ENCODE measurements around the gene LYPD3.

Gene LYPD3

GRCh38 chr19:43460362-43461016, 4.9 kb downstream of the LYPD3 start:
- no peaks in the 10 kb centered on the region for H3K9me3 ChIP-seq (ENCODE audit: severe bottlenecking)
- no peak overlapping the region for H3K4me3 ChIP-seq (ENCODE audit: low read depth, low read length)
- no peak for TF ChIP-seq CTCF (IDR thresholded peaks at IDR 0.05; ENCODE audit: low read depth, low read length)
- H3K27ac ChIP-seq, result no peak overlapping the region
- no peaks in the 10 kb centered on the region for H3K36me3 ChIP-seq
- no peaks in the 10 kb centered on the region for H3K27me3 ChIP-seq (ENCODE audit: insufficient read depth, low read depth, severe bottlenecking)
- no peak for DNase-seq

DNA sequence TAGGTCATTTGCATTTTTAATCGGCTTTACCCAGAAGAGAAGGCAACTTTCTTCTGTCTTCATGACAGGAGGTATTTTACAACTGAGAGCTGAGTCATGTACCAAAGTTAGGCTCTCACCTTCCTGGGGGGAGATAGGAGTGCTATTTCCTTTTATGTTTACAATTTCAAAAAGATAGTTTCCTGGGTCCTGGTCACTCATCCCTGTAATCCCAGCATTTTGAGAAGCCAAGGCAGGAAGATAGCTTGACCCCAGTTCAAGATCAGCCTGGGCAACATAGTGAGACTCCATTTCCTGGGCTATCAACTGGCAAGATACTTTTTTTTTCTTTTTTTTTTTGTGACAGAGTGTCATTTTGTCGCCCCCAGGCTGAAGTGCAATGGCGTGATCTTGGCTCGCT, 7.6 kb downstream of the LYPD3 start:
- H3K36me3 ChIP-seq, result no peaks in the 10 kb centered on the region
- no peaks in the 10 kb centered on the region for H3K9me3 ChIP-seq (ENCODE audit: severe bottlenecking)
- H3K27me3 ChIP-seq (ENCODE audit: insufficient read depth, low read depth, severe bottlenecking), result no peaks in the 10 kb centered on the region
- H3K27ac ChIP-seq, result no peak overlapping the region
- no peak for DNase-seq
- no peak overlapping the region for H3K4me3 ChIP-seq (ENCODE audit: low read depth, low read length)
- TF ChIP-seq CTCF (IDR thresholded peaks at IDR 0.05; ENCODE audit: low read depth, low read length), result no peak

- no peak overlapping the region for H3K27ac ChIP-seq
- H3K36me3 ChIP-seq, result no peaks in the 10 kb centered on the region
- TF ChIP-seq CTCF (IDR thresholded peaks at IDR 0.05; ENCODE audit: low read depth, low read length), result no peak
- H3K27me3 ChIP-seq (ENCODE audit: insufficient read depth, low read depth, severe bottlenecking), result no peaks in the 10 kb centered on the region
- DNase-seq, result no peak
- H3K4me3 ChIP-seq (ENCODE audit: low read depth, low read length), result no peak overlapping the region
- H3K9me3 ChIP-seq (ENCODE audit: severe bottlenecking), result no peaks in the 10 kb centered on the region
Measured at GRCh38 chr19:43455321-43456113, 9.9 kb downstream of the LYPD3 start.

- TF ChIP-seq CTCF (IDR thresholded peaks at IDR 0.05; ENCODE audit: low read depth, low read length), result no peak
- H3K9me3 ChIP-seq (ENCODE audit: severe bottlenecking), result no peaks in the 10 kb centered on the region
- no peak overlapping the region for H3K27ac ChIP-seq
- no peak overlapping the region for H3K4me3 ChIP-seq (ENCODE audit: low read depth, low read length)
- DNase-seq, result no peak
- no peaks in the 10 kb centered on the region for H3K27me3 ChIP-seq (ENCODE audit: insufficient read depth, low read depth, severe bottlenecking)
- no peaks in the 10 kb centered on the region for H3K36me3 ChIP-seq
Measured at GRCh38 chr19:43454031-43454430, 11.4 kb downstream of the LYPD3 start.

DNA sequence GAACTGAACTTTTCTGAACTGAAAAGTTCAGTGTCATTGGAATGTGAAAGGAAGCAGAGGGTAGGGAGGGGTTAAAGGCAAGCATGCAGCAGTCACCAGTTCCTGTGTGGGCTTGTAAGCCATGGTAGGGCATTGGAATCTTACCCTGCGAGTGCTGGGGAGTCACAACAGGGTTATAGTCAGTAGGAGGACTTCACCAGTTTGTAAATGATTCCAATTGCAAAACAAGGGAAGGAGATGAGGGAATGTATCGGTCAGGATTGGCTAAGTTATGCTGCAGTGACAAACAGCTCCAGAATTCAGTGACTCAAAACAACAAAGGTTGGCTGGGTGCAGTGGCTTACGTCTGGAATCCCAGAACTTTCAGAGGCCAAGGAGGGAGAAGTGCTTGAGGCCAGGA, 12.8 kb downstream of the LYPD3 start:
- Histone ChIP-seq H3K9me3 (ENCODE audit: severe bottlenecking) (no peaks in the 10 kb centered on the region), H3K36me3 (no peaks in the 10 kb centered on the region), H3K4me3 (ENCODE audit: low read depth, low read length) (no peak overlapping the region), H3K27me3 (ENCODE audit: insufficient read depth, low read depth, severe bottlenecking) (no peaks in the 10 kb centered on the region), H3K27ac (no peak overlapping the region)
- DNase-seq, result no peak
- no peak for TF ChIP-seq CTCF (IDR thresholded peaks at IDR 0.05; ENCODE audit: low read depth, low read length)

Measured in WERI-Rb-1 (cell line).